ENCODE measurements around the gene ASTN1.

Gene ASTN1

DNA sequence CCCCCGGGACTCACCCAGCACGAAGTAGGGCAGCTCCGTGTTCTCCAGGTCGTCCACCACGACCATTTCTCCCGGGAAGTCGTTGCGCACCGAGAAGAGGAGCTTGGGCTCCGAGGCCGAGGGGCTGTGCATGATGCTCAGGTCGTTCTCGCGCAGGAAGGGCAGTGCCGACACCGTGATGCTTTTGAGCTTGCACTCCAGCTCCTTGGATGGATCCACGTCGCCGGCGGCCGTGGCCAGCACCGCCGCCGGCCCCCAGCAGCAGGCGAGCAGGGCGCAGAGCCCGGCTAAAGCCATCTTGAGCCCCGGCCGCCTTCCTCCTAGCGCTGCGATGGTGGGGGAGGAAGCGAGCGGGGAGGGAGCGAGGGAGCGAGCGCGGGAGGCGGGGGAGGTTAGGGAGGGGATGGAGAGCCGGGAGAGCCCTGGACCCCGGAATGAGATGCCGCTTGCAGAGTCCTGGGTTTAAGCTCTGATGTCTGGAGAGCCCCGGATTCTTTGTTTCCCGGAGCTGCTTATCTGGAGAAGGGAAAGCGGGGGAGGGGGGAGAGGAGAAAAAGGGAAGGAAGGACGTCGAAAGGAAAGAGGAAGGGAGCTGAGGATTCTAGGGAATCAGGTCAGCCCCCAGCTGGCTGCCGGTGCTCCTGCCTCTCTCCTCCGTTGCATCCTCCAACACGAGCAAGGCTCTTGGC lies at the start of gene ASTN1:
Gene ASTN1 (minus strand): TSS at position 333 of the 689 bp plus-strand sequence. CDS start 36 bp downstream, at position 297.
- DNase-seq (ENCODE audit: low read depth in 3 of 3): no peak

DNA sequence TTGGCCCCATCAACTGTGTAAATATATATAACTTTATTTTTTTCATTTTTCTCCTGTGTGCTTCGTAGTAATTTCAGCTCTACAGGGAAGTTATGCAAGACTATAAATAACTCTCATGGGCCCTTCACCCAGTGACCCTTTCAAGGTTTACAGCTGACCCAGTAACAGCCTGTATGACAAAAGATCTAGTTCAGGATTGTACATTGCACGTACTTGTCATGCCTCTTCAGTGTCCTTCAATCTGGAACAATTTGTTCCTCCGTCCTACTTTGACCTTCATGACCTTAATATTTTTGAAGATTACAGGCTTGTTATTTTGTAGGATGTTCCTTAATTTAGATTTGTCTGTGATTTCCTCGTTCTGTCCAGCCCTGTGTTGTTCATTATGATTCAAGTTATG lies 46.7 kb upstream of the ASTN1 start:
- no peak for DNase-seq (ENCODE audit: low read depth in 3 of 3)

DNA sequence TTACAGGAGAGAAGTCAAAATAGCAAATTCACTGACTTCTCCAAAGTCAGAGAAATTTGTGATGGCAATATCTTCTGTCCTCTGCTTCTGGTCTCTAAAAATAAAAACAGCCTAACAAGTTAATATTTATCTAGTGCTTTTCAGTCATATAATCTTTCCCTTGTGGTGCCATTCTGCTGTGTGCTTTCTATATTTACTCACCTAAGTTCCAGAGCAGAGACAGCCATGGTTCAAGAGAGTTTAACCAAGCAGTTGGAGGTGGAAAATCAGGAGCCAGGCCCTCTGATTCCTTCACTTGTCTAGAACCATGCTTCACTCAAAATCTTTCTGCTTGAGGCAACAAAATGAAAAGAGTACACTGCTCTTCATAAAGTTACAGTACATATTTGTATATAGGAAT lies 45.6 kb upstream of the ASTN1 start:
- no peak for DNase-seq (ENCODE audit: low read depth in 3 of 3)

DNA sequence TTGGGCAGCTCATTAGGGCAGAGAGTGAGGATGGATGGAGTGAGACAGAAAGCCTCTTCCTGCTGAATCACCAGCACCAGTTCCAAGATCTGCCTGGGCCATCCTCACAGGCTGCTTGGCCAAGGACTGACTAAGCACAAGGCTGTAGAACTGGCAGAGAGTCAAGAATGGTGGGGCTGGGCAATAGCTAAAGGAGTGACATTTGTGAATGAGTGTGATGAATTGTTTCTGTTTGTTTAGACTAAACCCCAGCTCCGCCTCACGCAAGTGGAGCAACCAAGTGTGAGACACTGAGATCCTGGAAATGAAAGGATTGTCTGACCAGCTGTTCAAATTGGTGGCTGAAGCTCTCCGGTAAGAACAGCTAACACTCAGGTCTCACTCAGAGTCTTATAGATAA lies 44.8 kb upstream of the ASTN1 start:
- DNase-seq (ENCODE audit: low read depth in 3 of 3): no peak

DNA sequence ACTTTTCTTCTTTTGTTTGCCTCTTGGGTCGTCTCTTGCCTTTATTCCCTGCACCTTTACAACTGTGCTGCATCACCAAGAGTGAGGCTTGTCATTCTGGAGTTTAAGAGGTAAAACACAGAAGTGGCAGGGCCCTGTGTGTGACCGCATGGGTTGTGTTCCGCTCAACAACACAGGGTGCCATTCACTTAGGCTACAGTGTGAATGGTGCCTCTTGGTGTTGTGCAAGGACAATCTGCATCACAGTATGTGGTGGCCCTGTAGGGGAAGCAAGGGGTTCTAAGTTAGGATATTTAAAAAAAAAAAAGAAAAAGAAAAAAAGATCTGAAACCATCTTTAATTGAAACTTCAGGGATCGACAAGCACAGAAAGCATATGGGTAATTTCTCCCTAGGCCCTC lies 44.4 kb upstream of the ASTN1 start:
- DNase-seq (ENCODE audit: low read depth in 3 of 3): no peak

DNA sequence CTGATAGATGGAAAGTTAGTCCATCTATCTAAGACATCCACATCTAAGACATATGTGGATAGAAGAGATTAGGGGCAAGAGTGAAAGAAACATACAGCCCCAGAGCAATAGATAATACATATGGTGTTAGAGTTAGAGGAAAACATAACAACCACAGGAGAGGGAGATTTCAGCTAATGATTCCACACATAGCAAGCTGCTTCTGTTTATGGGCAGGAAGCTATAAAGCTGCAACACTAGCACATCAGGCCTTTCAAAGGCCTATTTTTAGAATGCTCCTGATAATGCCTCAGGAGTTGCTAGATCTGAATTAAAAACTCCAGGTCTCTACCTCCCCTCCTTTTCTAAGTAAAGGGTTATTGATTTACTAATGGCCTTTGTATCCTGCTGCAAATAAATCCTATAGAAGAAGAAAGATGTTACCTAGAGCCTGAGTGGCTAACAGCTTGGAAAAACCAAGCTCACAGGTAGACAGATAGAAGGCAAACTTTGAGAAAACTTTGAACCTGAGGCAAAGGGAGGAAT lies 42.4 kb upstream of the ASTN1 start:
- DNase-seq (ENCODE audit: low read depth in 3 of 3): no peak

DNA sequence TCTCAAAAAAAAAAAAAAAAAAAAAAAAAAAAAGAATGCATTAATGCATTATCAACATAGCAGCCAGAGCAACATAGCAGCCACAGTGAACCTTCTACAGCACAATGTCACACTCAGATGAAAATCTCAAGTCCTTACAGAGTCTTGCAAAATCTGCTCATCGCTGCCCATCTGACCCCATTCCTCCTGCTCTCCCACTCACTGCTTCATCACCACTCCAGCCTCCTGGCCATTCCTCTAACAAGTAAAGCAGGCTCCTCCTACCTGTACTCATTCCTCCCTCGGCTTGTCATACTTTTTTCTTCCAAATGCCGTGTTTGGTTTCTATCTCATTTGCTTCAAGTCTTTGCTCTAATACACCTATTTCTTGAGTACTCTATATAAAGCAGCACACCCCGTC lies 35.8 kb upstream of the ASTN1 start:
- DNase-seq (ENCODE audit: low read depth in 3 of 3): no peak

DNA sequence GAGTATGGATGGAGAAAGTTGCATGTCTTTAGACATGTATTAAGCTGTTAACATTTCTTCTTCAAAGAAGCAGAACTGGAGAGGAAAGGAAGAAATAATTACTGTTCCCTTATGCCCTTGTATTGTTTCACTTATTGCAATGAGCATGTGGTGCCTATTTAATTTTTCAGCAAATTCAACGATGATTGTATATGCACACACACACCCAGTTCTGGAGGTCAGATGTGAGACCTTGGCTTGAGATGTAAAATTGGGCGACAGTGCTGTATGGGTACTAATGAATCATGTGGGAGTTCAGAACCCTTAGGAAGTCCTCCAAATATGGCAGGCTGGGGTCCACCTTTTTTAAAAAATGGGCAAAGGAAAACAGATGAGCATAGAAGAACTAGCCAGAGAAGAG lies 33.7 kb upstream of the ASTN1 start:
- DNase-seq (ENCODE audit: low read depth in 3 of 3): no peak

DNA sequence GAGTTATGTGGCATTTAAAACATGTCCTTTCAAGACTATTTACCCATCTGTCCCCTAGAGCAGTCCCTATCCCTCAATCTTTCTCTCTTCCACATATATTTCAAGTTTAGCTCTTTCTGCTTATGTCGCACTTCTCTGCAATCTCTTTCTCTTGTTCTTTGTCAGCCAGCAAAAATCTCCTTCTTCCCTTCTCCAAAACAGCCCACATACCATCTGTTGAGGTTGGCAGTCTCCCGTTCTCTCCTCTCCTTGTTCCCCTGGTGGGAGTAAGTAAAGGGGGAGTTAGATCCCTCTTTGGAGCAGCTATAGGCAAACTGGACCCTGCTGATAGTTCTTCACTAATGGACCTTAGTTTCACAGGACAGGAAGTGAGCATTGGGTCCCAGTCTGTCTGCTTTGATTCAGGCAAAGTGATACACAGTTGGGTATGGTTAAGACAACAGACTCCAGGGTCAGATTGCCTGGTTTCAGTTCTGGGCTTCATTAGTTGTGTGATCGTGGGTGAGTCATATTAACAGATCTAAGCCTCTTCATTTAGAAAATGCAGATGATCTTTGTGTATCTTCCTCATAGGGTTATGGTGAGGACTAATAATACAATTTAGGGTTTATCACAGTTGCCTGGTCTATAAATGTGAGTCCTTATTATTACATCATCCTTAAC lies 25.9 kb upstream of the ASTN1 start:
- DNase-seq (ENCODE audit: low read depth in 3 of 3): no peak

DNA sequence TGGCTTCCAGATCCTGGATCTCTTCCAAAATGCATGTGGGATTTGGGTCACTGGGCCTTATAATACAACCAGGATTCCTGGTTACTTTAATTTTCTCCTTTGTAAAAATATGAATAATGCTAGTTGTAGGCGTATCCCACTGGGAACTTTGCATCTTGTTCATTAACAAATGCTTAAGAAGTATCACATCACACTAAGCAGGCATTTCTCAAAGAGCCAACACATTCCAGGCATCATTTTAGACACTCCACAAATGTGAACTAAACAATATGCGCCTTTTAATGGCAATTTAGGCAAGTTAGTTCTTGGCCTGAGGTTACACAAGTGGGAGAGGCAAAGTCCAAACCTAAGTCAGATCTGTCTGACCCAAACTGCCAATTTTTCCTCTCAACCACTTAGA lies 22.1 kb upstream of the ASTN1 start:
- no peak for DNase-seq (ENCODE audit: low read depth in 3 of 3)

DNA sequence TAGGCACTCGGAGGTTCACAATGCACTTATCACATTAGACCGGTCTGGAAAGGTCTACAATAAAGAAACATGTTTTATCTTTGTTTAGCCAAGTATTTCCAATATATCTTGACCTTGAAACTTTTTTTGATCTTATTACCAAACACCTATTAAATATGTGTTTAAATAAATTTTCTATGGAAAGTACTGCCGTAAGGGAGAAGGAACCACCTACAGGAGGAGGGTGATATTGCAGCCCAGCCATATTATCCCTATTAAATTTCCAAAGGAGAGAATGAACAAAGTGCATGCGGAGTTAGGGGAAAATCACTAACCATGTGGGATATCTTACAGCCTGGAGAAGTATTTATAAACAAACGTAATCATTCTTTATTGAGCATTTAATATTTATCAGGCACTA lies 20.7 kb upstream of the ASTN1 start:
- no peak for DNase-seq (ENCODE audit: low read depth in 3 of 3)

DNA sequence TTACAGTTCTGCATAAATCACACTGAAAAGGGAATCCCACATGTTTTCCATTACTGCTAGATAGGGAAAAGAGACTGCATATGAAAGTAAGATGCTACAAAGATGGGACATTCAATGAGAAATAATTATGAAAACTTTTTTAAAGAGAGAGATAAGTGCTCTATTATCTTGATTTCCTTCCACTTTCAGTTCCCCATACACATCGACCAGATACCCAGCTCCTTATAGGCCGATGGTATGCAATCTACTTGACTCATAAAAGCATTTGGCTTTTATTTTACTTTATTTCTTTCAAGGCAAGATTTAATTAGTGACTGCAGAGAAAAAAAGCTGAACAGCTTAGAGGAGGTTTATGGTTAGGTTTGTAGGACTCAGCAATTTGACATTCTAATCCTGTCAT lies 19.3 kb upstream of the ASTN1 start:
- no peak for DNase-seq (ENCODE audit: low read depth in 3 of 3)

DNA sequence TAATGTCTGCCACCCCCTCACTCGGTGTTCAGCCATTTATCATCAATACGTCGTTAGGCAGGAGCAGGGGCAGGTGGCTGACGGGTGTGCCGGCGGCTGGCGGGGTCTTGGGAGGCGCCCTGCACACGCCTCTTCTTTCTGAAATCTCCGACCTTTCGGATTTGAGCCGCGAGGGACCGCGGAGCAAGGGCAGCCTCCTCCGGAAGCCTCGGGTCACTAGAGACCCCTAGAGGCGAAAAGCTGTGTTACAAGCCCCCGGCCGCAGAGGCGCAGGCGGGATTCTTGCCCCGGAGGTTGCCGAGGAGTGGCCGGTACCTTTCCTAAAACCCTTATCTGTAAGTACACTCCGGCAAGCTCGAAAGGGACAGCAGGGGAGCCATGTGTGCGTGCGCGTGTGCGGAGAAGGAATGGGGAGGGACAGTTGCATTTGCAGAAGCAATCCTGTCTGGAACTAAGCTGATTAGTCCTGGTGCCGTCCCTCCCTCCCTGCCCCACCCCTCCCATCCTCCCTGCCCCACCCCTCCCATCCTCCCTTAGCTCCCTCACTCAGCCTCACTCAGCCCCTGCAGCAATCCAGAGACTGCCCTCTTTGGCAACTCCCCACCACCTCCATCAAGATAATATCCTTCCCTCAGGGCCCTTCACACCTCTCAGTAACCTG lies 17.2 kb upstream of the ASTN1 start:
- peak in 1 of 3 experiments; percentile 35 for DNase-seq (ENCODE audit: low read depth in 3 of 3)

DNA sequence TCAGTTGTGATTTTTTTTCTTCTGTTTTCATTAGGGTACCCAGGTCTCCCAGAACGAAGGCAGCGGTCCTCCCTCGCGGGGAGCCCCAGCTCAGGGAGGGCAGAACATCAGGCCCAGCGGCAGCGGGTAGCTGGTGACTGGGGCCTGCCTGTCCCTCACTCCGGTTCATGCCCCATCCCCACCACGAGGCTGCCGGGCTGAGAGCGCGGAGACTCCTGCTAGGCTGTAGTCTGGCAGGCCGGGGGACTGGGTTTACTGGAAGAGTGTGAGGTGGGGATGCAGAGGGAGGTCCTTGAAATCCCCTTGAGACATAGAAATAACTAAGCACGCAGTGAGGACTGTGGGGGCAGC lies 16.7 kb upstream of the ASTN1 start:
- no peak for DNase-seq (ENCODE audit: low read depth in 3 of 3)

DNA sequence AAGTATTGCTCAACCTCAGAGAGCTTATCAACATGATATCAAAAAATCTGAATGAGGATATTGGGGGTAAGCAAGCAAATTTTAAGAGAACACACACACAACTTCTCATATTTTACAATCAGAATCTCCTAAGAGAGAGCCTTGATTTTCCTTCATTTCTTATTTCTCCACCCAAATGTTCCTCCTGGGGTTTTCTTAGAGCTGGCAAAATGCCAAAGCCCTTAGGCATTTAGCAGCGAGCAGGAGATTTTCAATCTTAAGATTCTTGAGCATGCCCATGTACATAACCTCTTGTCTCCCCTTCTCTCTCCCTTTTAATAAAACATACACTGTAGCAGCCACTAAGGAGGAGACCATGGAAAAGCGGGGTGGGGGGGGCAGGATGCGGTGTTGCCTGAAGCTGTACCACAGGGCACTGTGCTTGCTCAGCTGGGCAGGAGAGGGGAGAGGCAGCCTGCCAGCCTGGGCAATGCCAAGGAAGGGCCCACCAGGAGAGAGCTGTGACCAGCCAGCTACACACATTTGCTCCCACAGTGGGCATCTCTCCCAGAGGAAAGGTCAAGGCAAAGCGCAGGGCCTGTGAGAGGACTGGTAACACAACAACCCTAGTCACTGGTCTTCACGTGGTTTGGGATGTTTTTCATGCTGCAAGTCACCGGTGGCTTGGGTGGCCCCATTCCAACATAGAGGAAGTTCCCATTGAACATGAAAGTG lies 10.6 kb upstream of the ASTN1 start:
- no peak for DNase-seq (ENCODE audit: low read depth in 3 of 3)

DNA sequence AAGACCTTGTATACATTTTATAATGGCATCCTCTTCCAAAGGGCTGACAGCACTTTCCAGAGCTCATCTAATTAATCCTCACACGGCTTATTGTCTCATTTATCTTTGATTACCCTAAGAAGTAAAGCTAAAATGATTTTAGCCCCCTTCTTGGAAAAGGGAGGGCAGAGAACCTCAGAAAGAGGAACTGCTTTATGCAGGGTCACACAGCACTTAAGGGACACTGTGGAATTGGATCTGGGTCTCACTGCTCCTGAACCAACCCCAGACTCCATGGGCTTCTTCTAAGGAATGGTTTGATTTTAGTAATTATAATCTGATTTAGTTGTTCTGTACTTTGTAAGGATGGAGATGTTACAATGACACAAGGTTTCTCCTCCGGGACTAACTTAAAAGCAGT lies 9.5 kb upstream of the ASTN1 start:
- no peak for DNase-seq (ENCODE audit: low read depth in 3 of 3)

DNA sequence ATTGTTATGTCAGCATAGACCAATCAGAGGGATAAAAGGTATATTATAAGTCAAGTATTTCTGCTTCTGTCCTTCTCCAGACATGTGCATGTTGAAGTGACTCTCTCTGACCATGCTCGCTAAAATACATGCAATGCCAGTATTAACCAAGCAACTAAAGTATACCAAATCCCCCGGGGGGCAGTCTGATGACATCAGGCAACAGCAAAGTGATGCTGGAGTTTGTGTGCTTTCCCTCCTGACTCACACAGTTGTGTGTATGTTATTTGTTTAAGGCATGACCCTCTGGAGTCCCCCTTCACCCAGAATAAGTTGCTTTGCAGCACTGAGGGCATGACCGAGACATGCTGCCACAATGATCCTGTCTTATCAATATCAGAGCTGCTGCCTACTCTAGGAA lies 8.4 kb upstream of the ASTN1 start:
- DNase-seq (ENCODE audit: low read depth in 3 of 3): no peak

DNA sequence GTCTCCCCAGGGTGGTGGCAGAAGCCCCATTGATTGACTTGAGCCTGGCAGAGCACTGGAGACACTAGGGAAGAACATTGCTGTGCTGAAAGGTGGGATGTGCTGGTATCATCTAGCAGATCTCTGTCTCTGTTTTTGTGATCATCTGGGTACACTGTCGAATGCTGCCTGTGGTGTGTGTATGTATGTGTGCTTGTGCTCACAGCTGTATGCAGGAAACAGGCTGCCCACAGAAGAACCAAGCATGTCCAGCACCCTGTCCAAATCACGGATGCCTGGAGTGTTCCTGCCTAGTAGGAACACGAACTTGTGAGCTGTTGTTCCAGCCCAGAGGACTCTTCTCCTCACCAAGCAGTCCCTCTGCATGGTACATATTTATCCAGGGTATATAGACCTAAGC lies 7.8 kb upstream of the ASTN1 start:
- no peak for DNase-seq (ENCODE audit: low read depth in 3 of 3)

DNA sequence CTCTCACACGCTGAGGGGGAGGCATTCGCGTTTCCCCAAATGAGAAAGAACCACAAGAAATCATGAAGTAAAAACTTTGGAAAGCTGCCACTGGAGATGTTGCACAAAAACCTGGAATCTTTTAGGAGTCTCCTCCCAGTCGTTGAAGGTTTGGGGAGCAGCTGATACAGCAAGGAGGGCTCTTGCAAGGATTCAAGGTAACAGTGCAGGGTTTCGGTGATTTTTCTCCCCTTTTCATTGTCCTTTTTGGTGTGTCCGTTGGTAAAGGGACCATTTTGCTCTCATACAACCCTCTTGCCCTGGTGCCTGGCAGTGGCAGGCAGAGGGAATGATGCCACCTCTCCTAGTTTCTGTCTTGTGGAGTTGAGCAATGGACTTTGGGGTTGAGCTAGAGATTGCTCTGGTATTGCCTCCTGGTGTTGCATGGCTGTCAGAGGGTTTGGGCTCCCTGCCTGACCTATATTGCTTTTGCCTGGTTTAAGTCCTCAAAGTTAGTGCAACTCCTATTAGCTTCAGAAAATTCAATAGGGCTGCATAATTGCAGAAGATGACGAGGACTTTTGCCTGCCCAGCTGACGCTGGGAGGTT lies 7.1 kb upstream of the ASTN1 start:
- DNase-seq (ENCODE audit: low read depth in 3 of 3): no peak

DNA sequence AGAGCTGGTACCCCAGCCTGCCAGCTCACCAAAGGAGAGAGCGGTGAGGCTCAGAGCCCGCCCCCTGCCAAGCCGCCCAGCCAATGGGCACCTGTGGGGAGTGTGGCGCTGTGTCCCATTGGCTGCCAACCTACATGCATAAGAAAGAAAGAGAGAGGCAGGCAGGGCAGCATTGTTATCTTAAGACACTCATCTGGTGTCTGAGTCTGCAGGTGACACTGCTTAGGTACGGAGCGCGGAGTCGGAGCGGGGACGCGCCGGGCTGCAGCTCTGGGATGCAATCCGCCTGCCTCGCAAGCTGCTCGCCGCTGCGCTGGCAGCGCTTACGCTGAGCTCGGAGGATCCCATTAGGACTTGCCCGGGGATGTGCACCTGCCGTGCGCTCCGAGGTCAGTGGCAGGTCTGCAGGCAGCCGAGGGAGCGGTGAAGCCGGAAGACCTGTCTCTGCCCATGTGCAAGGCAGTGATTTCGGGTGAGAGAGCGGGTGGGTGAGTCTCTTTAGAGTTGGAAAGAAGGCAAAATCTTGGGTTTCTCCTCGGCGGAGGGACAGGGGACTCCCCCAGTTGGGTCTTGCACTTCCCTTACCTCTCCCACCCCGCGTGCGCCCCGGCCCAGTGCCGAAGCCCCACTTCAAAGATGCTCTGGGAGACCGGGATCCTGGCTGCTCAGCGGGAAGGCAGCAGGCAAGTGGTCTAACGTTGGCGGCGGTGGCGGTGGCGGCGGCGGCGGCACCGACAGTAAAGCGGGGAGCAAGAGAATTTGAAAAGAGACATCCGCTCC lies 6.4 kb upstream of the ASTN1 start, which contains the start of gene BRINP2:
Gene BRINP2 (plus strand): TSS at position 203 of the 780 bp plus-strand sequence. CDS start 58,919 bp downstream, outside the sequence.
- no peak for DNase-seq (ENCODE audit: low read depth in 3 of 3)

DNA sequence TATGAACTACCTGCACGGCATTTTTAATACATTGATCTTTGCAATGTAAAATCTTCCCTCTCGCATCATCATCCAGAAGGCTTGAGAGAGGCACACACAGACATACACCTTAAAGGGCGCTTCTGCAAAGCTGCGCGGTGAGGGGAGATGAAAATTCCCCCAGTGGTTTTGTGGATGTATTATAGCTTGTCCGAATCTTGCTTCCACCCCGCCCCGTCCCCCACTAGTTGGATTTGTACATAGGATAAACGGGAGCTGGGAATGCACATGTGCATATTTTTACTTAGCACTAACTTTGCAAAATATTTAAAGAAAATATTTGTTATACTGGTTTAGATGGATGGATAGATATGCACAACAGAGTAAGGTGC lies 542 bp upstream of the ASTN1 start:
- DNase-seq (ENCODE audit: low read depth in 3 of 3): no peak
